Measurements from ENCODE around the gene OR6C76.
"Not testable (repeated sequence)": the region's sequence is repeated elsewhere in the genome, so short reads cannot be mapped to it uniquely, and the experiment has no call there.

Gene OR6C76

DNA sequence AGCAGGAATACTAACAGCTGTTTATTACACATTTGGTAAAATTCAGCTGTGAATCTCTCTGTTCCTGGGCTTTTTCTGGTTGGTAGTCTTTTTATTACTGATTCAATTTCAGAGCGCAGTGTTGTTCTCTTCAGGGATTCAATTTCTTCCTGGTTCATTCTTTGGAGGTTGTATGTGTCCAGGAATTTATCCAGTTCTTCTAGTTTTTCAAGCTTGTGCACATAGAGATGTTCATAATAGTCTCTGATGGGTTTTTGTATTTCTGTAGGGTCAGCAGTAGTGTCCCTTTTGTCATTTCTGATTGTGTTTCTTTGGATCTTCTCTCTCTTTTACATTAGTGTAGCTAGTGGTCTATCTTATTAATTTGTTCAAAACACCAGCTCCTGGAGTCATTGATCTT is 9.1 kb upstream of the OR6C76 start:
- H3K4me3 ChIP-seq (ENCODE audit: low read depth, low read length) = no peak overlapping the region
- no peak for TF ChIP-seq CTCF (conservative IDR thresholded peaks at IDR 0.05; ENCODE audit: low read depth, low read length)
- DNase-seq (ENCODE audit: low read depth) = no peak

GRCh38 chr12:55420307-55420962 is 5.6 kb upstream of the OR6C76 start:
- no peak for DNase-seq (ENCODE audit: low read depth)
- no peak for TF ChIP-seq CTCF (conservative IDR thresholded peaks at IDR 0.05; ENCODE audit: low read depth, low read length)
- no peak overlapping the region for H3K4me3 ChIP-seq (ENCODE audit: low read depth, low read length)

DNA sequence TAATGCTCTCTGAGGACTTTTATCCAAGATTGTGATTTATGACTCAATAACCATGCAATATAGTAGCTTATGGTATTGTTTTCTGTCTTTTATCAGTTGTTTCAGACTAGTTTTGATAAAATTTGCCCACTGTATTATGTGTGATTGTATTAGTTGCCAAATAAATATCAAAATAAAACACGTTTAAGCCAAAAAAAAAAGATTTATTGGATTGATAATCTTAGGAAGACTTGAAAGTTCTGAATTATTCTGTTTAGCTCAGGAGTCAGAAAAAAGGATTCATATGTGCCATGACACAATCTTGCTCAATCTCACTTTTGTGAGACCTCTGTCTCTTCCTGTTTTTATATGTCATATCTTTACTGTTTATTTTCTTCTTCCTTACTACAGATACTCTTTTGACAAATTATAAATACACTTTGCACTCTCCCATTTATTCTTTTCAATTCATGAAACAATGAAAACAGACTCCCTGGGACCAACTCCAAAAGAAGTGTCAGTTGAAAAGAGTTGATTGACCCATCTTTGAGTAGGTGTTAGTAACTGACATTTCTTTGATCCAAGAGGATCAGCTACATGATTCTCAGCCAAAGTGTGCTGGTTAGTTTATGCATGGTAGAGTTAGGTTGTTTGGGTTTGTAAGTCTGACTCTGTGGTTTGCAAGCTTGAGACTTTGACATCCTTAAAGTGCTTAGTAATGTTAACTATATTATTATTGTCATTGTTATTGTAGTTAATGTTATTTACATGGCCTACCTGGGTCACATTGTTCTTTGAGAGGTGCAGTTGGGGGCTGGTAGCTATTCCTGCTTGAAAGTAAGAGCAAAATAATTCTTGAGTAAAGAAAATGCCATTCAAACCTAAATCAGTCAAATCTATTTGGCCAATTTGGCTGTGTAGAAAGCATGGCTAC is 2.5 kb downstream of the OR6C76 start:
- no peak for TF ChIP-seq CTCF (conservative IDR thresholded peaks at IDR 0.05; ENCODE audit: low read depth, low read length)
- no peak for DNase-seq (ENCODE audit: low read depth)
- no peak overlapping the region for H3K4me3 ChIP-seq (ENCODE audit: low read depth, low read length)

DNA sequence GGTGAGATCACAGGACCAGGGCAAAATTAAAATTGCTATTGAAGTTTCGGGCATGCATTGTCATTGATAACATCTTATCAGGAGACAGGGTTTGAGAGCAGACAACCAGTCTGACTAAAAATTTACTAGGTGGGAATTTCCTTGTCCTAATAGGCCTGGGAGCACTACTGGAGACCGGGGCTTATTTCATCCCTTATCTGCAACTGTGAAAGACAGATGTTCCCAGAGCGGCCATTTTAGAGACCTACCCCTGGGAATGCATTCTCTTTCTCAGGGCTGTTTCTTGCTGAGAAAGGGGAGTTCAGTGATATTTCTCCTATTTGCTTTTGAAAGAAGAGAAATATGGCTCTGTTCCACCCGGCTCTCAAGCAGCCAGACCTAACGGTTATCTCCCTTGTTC is 15.2 kb downstream of the OR6C76 start:
- not testable (repeated sequence) for DNase-seq (ENCODE audit: low read depth); H3K4me3 ChIP-seq (ENCODE audit: low read depth, low read length)

DNA sequence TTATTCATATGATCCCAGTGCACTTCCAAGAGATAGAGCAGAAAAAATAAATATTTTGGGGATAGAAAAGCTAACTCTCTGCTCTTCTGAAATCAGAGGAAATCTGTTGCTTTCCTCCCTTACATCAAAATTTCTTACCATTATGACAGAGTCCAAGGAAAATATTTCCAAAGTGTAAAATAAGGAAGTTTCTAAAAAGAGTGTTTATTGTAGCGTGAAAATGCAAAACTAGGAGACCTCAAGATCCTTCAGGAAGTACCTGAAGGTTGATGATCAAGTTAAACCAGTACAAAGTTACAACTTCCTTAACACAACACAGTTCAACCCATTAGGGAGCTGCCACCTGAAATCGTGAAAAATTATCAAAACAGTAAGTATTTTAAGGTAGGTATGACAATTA is 17.7 kb downstream of the OR6C76 start, which contains the start of gene OR6C2:
Gene OR6C2, plus strand, starts transcription at position 301 of the 400 bp plus-strand sequence. CDS start 8,138 bp downstream, outside the sequence.
- H3K4me3 ChIP-seq (ENCODE audit: low read depth, low read length) = no peak within 1 kb of the TSS
- no peak for TF ChIP-seq CTCF (conservative IDR thresholded peaks at IDR 0.05; ENCODE audit: low read depth, low read length)
- DNase-seq (ENCODE audit: low read depth) = no peak

- DNase-seq (ENCODE audit: low read depth) = no peak
- TF ChIP-seq CTCF (conservative IDR thresholded peaks at IDR 0.05; ENCODE audit: low read depth, low read length) = no peak
- H3K4me3 ChIP-seq (ENCODE audit: low read depth, low read length) = no peak overlapping the region
Measured at GRCh38 chr12:55445357-55445756, 19.3 kb downstream of the OR6C76 start.

GRCh38 chr12:55446326-55446725 is 20.3 kb downstream of the OR6C76 start:
- no peak overlapping the region for H3K4me3 ChIP-seq (ENCODE audit: low read depth, low read length)
- no peak for DNase-seq (ENCODE audit: low read depth)
- TF ChIP-seq CTCF (conservative IDR thresholded peaks at IDR 0.05; ENCODE audit: low read depth, low read length) = no peak
